Neural crest cell (in vitro differentiated cells): Measurements from ENCODE around the gene GCM1. TPM values are rescaled to one million over a fixed set of nuclear protein-coding genes. Genes with fewer than 3 reads are reported as not detected.

Source experiments
- DNase-seq: peaks from one replicate; pipeline ENCODE4 v3.0.0; 2021; ENCODE audit warnings: low read depth, mixed read lengths, low spot score
- H3K27ac Mint-ChIP-seq: one replicate; pipeline ENCODE4 v1.8.0; 2021; ENCODE audit warnings: mild to moderate bottlenecking, mixed read lengths; ENCODE audit not compliant: unreplicated experiment
- H3K27me3 Mint-ChIP-seq: 2 replicates; pipeline ENCODE4 v1.8.0; 2021; ENCODE audit warnings: low read depth, mild to moderate bottlenecking, mixed read lengths
- H3K36me3 Mint-ChIP-seq: 2 replicates; pipeline ENCODE4 v1.8.0; 2021; ENCODE audit warnings: low read depth, mild to moderate bottlenecking, mixed read lengths
- H3K4me1 Mint-ChIP-seq: 2 replicates; pipeline ENCODE4 v1.8.0; 2021; ENCODE audit warnings: mixed read lengths
- H3K4me3 Mint-ChIP-seq: one replicate; pipeline ENCODE4 v1.8.0; 2021; ENCODE audit warnings: mild to moderate bottlenecking, mixed read lengths
- H3K9me3 Mint-ChIP-seq: 2 replicates; pipeline ENCODE4 v1.8.0; 2021; ENCODE audit warnings: mixed read lengths
- total RNA-seq: library from RNA; stranded (reverse); gene quantifications from 2 replicates; pipeline ENCODE4 v1.2.1, GENCODE V29; 2021
- TF ChIP-seq, protein P1 (sequence below): fragments of 200-600 bp; sonication (generic); conservative IDR thresholded peaks from 2 replicates; pipeline ENCODE4 v1.5.0; 2021; ENCODE audit warnings: antibody characterized with exemption, mild to moderate bottlenecking

GCM1 gene
- total RNA-seq, 1 donor from 2014 or later, result 0.16 TPM

DNA sequence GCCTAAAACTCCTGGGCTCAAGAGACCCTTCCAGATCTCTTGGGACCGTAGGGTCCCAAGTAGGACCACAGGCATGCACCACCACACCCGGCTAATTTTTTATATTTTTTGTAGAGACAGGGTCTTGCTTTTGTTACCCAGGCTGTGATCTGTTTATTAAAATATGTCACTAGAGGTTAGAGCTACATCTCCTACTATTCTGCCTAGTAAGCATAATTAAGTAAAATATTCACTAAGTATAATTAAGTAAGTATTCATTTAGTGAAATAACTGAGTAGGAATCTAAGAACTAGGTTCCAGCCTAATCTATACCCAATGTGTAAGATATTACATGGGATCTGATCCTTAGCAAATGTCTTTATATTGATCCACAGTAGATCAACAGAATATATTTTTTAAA, 40.2 kb upstream of the GCM1 start:
- Mint-ChIP-seq H3K4me1 (peaks cover 24% of the 10 kb centered on the region), H3K4me3 (peak overlapping the region; percentile 4), H3K27ac (no peak overlapping the region), H3K9me3 (no peaks in the 10 kb centered on the region), H3K27me3 (no peaks in the 10 kb centered on the region), H3K36me3 (no peaks in the 10 kb centered on the region)
- no peak for DNase-seq
- TF ChIP-seq, protein P1, sequence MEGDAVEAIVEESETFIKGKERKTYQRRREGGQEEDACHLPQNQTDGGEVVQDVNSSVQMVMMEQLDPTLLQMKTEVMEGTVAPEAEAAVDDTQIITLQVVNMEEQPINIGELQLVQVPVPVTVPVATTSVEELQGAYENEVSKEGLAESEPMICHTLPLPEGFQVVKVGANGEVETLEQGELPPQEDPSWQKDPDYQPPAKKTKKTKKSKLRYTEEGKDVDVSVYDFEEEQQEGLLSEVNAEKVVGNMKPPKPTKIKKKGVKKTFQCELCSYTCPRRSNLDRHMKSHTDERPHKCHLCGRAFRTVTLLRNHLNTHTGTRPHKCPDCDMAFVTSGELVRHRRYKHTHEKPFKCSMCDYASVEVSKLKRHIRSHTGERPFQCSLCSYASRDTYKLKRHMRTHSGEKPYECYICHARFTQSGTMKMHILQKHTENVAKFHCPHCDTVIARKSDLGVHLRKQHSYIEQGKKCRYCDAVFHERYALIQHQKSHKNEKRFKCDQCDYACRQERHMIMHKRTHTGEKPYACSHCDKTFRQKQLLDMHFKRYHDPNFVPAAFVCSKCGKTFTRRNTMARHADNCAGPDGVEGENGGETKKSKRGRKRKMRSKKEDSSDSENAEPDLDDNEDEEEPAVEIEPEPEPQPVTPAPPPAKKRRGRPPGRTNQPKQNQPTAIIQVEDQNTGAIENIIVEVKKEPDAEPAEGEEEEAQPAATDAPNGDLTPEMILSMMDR, result no peak

- Mint-ChIP-seq H3K4me1 (no peaks in the 10 kb centered on the region), H3K27me3 (no peaks in the 10 kb centered on the region), H3K36me3 (no peaks in the 10 kb centered on the region), H3K4me3 (no peak overlapping the region), H3K9me3 (no peaks in the 10 kb centered on the region), H3K27ac (no peak overlapping the region)
- TF ChIP-seq, protein P1, result no peak
- DNase-seq, result no peak
Measured at GRCh38 chr6:53180678-53181077, 32.0 kb upstream of the GCM1 start.

DNA sequence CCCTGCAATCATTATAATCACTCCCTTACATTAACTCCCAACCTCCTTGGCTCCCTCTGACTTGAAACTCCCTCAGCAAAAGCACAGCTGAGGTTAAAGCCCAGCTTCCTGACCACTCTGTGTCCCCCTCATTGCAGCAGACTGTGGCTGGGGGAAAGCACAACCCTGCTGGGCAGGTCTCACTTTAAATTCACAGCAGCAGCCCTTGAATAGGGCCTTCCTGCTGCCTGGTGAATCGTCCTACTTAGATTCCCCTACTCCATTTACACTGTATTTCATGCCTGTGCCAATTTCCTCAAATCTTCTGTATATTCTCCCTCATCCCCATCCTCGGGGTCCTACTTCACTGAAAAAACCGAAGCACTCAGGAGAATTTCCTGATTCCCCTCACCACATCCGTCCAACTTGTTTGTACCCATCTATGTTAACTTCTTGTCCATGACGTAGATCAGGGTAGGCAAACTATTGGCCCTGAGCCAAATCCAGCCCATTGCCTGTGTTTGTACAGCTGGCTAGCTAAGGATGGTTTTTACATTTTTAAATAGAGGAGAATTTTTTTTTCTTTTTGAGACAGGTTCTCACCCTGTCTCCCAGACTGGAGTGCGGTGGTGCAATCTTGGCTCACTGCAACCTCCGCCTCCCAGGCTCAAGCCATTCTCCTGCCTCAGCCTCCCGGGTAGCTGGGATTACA, 31.5 kb upstream of the GCM1 start:
- no peaks in the 10 kb centered on the region for H3K9me3 Mint-ChIP-seq
- H3K27ac Mint-ChIP-seq, result peak overlapping the region; percentile 2
- DNase-seq, result no peak
- H3K36me3 Mint-ChIP-seq, result no peaks in the 10 kb centered on the region
- no peak overlapping the region for H3K4me3 Mint-ChIP-seq
- no peaks in the 10 kb centered on the region for H3K27me3 Mint-ChIP-seq
- TF ChIP-seq, protein P1, result no peak
- peaks cover under 1% of the 10 kb centered on the region for H3K4me1 Mint-ChIP-seq

GRCh38 chr6:53178837-53179432, 30.3 kb upstream of the GCM1 start:
- no peaks in the 10 kb centered on the region for H3K9me3 Mint-ChIP-seq
- H3K36me3 Mint-ChIP-seq, result no peaks in the 10 kb centered on the region
- H3K27me3 Mint-ChIP-seq, result no peaks in the 10 kb centered on the region
- no peak overlapping the region for H3K27ac Mint-ChIP-seq
- TF ChIP-seq, protein P1, result no peak
- no peak for DNase-seq
- peaks cover 6% of the 10 kb centered on the region for H3K4me1 Mint-ChIP-seq
- no peak overlapping the region for H3K4me3 Mint-ChIP-seq

DNA sequence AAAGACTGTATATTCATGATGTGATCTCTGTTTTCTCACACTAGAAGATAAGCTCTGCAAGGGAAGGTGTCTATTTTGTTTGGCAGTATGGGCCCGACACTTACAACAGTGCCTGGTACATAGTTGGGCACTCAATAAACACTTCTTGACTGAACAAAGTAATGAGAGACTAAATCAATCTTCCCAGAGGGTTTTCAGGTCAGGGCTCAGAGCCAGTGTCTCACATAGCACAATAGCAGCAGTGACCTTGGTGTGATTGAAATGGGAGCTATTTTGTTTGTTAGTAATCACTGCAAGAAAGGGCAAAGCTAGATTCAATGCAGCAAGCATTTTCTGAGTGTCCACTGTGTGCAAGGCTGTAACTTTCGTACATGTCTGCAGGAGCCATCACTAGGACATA, 26.4 kb upstream of the GCM1 start:
- H3K4me3 Mint-ChIP-seq, result no peak overlapping the region
- TF ChIP-seq, protein P1, result no peak
- no peak for DNase-seq
- H3K9me3 Mint-ChIP-seq, result no peaks in the 10 kb centered on the region
- H3K4me1 Mint-ChIP-seq, result peaks cover 6% of the 10 kb centered on the region
- H3K27me3 Mint-ChIP-seq, result no peaks in the 10 kb centered on the region
- no peak overlapping the region for H3K27ac Mint-ChIP-seq
- no peaks in the 10 kb centered on the region for H3K36me3 Mint-ChIP-seq
